ENCODE measurements around the gene PKDCC. TPM values are rescaled to one million over a fixed set of nuclear protein-coding genes. Genes with fewer than 3 reads are reported as not detected.

PKDCC gene
- total and polyA plus RNA-seq, 2 experiments from 2014 or later = 270 to 278 TPM

DNA sequence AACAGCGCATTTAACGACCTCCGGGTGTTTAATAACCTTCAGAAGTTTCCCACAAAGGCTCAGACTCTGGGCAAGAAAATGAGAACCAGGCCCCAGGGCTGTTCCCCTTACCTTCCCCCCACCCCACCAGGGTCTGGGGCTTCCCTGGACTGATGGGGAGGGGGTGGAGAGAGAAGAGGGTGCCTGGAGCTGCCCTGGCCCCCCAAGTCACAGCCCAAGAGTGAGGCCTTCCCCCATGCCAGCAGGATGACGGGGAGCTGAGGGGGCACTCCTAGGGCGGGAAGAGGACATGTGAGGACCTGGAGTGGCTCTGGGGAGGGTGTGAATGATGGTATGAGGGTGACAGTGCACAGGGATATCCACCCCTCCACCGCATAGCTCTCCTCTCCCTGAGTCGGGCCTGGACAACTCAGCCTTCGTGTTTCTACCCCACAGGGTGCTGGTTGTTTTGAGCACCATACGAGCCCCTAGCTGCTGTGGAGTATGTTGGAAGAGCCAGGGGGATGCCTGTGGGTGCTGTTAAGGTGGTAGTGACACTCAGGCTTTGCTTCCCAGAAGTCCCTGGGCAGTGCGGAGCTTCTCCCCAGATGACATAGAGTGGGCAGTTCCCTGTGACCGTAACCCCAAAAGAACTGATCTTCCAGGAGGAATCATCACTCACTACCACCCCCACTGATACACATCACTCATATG, 3.9 kb downstream of the PKDCC start:
- H3K36me3 ChIP-seq (replicated peaks; ENCODE audit: insufficient read depth, low read depth) = no peaks in the 10 kb centered on the region
- H3K9me2 ChIP-seq (replicated peaks; ENCODE audit: insufficient read depth) = no peaks in the 10 kb centered on the region
- H3K9me3 ChIP-seq (ENCODE audit: low read depth) = no peaks in the 10 kb centered on the region
- H2AFZ ChIP-seq = no peak overlapping the region
- H3K4me1 ChIP-seq (ENCODE audit: insufficient read depth) = peaks cover 50% of the 10 kb centered on the region
- WGBS (ENCODE audit: low lambda C conversion rate, missing lambda C conversion rate) = 59% methylated on average over 11 of the region's 11 CpGs
- H3K79me2 ChIP-seq = peaks cover 54% of the 10 kb centered on the region
- no peak for TF ChIP-seq EZH2phosphoT487 (IDR thresholded peaks at IDR 0.05; ENCODE audit: low read depth, severe bottlenecking, unreplicated experiment)
- TF ChIP-seq, protein P1, sequence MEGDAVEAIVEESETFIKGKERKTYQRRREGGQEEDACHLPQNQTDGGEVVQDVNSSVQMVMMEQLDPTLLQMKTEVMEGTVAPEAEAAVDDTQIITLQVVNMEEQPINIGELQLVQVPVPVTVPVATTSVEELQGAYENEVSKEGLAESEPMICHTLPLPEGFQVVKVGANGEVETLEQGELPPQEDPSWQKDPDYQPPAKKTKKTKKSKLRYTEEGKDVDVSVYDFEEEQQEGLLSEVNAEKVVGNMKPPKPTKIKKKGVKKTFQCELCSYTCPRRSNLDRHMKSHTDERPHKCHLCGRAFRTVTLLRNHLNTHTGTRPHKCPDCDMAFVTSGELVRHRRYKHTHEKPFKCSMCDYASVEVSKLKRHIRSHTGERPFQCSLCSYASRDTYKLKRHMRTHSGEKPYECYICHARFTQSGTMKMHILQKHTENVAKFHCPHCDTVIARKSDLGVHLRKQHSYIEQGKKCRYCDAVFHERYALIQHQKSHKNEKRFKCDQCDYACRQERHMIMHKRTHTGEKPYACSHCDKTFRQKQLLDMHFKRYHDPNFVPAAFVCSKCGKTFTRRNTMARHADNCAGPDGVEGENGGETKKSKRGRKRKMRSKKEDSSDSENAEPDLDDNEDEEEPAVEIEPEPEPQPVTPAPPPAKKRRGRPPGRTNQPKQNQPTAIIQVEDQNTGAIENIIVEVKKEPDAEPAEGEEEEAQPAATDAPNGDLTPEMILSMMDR (IDR thresholded peaks at IDR 0.05; ENCODE audit: poor library complexity) = no peak
- TF ChIP-seq EZH2 (IDR thresholded peaks at IDR 0.05; ENCODE audit: borderline replicate concordance) = no peak
- H4K20me1 ChIP-seq (ENCODE audit: insufficient read depth, poor library complexity, severe bottlenecking) = no peaks in the 10 kb centered on the region
- no peaks in the 10 kb centered on the region for H3K27me3 ChIP-seq
- peak overlapping the region; percentile 95 for H3K27ac ChIP-seq
- peak overlapping the region; percentile 51 for H3K4me3 ChIP-seq
- peak overlapping the region; percentile 89 for H3K4me2 ChIP-seq
- DNase-seq (ENCODE audit: low spot score) = no peak

DNA sequence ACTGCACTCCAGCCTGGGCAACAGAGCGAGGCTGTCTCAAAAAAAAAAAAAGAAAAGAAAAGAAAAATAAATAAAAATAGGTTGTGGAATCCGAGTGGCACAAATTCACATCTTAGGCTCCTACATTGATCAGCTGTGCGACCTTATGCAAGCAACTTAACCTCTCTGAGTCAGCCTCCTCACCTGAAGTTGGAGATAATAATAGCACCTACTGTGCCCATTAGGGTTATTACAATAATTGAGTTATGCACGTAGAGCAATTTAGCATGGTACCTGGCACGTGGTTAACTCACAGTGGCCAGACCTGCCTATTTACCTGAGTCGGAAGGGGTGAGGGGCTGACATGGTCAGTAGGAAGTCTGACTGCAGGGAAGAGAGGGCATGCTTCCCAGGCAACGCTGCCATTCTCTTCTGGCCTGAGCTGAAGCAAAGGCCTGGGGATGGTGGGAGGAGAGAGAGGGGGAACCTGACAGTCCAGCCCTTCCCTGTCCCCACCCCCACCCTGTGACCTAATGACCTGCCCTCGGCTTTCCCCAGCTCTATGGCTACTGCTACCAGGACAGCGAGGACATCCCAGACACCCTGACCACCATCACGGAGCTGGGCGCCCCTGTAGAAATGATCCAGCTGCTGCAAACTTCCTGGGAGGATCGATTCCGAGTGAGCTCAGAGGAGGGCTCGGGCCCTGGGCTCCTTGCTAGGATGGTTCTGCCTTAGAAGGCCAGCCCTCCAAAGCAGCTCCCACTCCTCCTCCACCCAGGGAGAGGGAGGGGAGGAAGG, 5.1 kb downstream of the PKDCC start:
- Histone ChIP-seq H4K20me1 (ENCODE audit: insufficient read depth, poor library complexity, severe bottlenecking) (no peaks in the 10 kb centered on the region), H3K9me3 (ENCODE audit: low read depth) (no peaks in the 10 kb centered on the region), H2AFZ (no peak overlapping the region), H3K79me2 (peaks cover 54% of the 10 kb centered on the region), H3K4me2 (peak overlapping the region; percentile 89), H3K4me1 (ENCODE audit: insufficient read depth) (peaks cover 61% of the 10 kb centered on the region), H3K4me3 (no peak overlapping the region), H3K36me3 (replicated peaks; ENCODE audit: insufficient read depth, low read depth) (no peaks in the 10 kb centered on the region), H3K27ac (peak overlapping the region; percentile 95), H3K27me3 (no peaks in the 10 kb centered on the region), H3K9me2 (replicated peaks; ENCODE audit: insufficient read depth) (no peaks in the 10 kb centered on the region)
- DNase-seq (ENCODE audit: low spot score) = peak; percentile 56
- 57% methylated on average over 14 of the region's 14 CpGs for WGBS (ENCODE audit: low lambda C conversion rate, missing lambda C conversion rate)
- TF ChIP-seq, protein P1 (IDR thresholded peaks at IDR 0.05; ENCODE audit: poor library complexity) = no peak
- TF ChIP-seq EZH2 (IDR thresholded peaks at IDR 0.05; ENCODE audit: borderline replicate concordance) (no peak), EZH2phosphoT487 (IDR thresholded peaks at IDR 0.05; ENCODE audit: low read depth, severe bottlenecking, unreplicated experiment) (no peak)

DNA sequence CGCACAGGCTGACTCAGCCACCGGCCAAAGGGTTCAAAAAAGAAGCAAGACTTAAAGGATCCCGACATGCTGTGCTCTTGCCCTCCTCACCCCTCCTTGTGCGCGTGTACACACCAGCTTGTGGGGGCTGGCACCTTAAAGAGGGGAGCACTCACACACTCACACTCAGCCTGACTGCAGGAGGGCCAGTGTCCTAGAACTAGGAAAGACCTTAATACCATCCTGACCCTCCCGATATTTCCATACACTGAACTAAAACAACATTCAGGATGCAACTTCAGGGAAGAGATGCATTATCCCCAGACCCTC, 5.6 kb downstream of the PKDCC start:
- no peak overlapping the region for H3K4me3 ChIP-seq

More for the DNA sequence above, 5.6 kb downstream of the PKDCC start:
- Histone ChIP-seq H3K4me2 (peak overlapping the region; percentile 89), H3K4me1 (ENCODE audit: insufficient read depth) (peaks cover 66% of the 10 kb centered on the region), H3K79me2 (peaks cover 53% of the 10 kb centered on the region), H3K9me2 (replicated peaks; ENCODE audit: insufficient read depth) (no peaks in the 10 kb centered on the region), H3K9me3 (ENCODE audit: low read depth) (no peaks in the 10 kb centered on the region), H3K36me3 (replicated peaks; ENCODE audit: insufficient read depth, low read depth) (no peaks in the 10 kb centered on the region), H2AFZ (no peak overlapping the region), H4K20me1 (ENCODE audit: insufficient read depth, poor library complexity, severe bottlenecking) (no peaks in the 10 kb centered on the region), H3K27me3 (no peaks in the 10 kb centered on the region), H3K27ac (peak overlapping the region; percentile 95)
- TF ChIP-seq EZH2 (IDR thresholded peaks at IDR 0.05; ENCODE audit: borderline replicate concordance) = no peak
- TF ChIP-seq EZH2phosphoT487 (IDR thresholded peaks at IDR 0.05; ENCODE audit: low read depth, severe bottlenecking, unreplicated experiment) = no peak
- TF ChIP-seq, protein P1 (IDR thresholded peaks at IDR 0.05; ENCODE audit: poor library complexity) = no peak
- 49% methylated on average over 6 of the region's 6 CpGs for WGBS (ENCODE audit: low lambda C conversion rate, missing lambda C conversion rate)
- DNase-seq (ENCODE audit: low spot score) = no peak
